Measurements from ENCODE around the gene KRT35.

Gene KRT35

DNA sequence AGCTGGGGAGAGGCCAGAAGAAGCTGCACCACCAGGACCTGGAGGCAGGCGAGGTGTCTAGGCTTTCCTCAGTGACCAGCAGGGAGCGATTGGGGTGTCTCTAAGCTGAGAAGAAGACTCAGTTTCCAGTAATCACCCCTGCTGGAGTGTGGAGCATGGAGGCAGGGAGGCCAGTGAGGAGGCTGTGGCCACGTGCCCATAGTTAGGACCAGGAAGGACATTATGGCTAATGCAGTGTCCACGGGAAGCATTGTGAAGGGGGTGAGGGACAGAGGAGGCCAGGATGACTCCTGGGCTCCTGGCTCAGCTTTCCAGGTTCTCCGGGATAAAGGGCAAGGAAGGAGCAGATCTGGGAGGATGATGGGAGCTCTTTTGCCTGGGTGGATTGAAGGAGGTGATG lies 18.8 kb upstream of the KRT35 start:
- no peaks in the 10 kb centered on the region for H3K36me3 ChIP-seq (ENCODE audit: control insufficient read depth, low read length)
- H3K4me3 ChIP-seq (ENCODE audit: low read length) = no peak overlapping the region
- no peaks in the 10 kb centered on the region for H4K20me1 ChIP-seq (ENCODE audit: control insufficient read depth, insufficient read depth, low read depth, low read length)
- no peaks in the 10 kb centered on the region for H3K27me3 ChIP-seq (ENCODE audit: control insufficient read depth, low read length)
- no peaks in the 10 kb centered on the region for H3K9me2 ChIP-seq (replicated peaks; ENCODE audit: control insufficient read depth, low read length)
- H3F3A ChIP-seq (ENCODE audit: control insufficient read depth, insufficient read depth) = no peaks in the 10 kb centered on the region
- no peaks in the 10 kb centered on the region for H3K9me3 ChIP-seq (ENCODE audit: control insufficient read depth, insufficient read depth, low read length)
- no peaks in the 10 kb centered on the region for H3K79me2 ChIP-seq (ENCODE audit: control insufficient read depth, low read length)
- H3K27ac ChIP-seq (ENCODE audit: low read depth, low read length) = no peak overlapping the region
- H3K4me2 ChIP-seq (ENCODE audit: low read length) = no peak overlapping the region
- TF ChIP-seq, protein P1, sequence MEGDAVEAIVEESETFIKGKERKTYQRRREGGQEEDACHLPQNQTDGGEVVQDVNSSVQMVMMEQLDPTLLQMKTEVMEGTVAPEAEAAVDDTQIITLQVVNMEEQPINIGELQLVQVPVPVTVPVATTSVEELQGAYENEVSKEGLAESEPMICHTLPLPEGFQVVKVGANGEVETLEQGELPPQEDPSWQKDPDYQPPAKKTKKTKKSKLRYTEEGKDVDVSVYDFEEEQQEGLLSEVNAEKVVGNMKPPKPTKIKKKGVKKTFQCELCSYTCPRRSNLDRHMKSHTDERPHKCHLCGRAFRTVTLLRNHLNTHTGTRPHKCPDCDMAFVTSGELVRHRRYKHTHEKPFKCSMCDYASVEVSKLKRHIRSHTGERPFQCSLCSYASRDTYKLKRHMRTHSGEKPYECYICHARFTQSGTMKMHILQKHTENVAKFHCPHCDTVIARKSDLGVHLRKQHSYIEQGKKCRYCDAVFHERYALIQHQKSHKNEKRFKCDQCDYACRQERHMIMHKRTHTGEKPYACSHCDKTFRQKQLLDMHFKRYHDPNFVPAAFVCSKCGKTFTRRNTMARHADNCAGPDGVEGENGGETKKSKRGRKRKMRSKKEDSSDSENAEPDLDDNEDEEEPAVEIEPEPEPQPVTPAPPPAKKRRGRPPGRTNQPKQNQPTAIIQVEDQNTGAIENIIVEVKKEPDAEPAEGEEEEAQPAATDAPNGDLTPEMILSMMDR (IDR thresholded peaks at IDR 0.05; ENCODE audit: low read depth, low read length, poor library complexity, severe bottlenecking) = no peak
- TF ChIP-seq EZH2phosphoT487 (IDR thresholded peaks at IDR 0.05; ENCODE audit: borderline replicate concordance, low read length) = no peak
- H3K4me1 ChIP-seq (ENCODE audit: control insufficient read depth, low read length) = peaks cover 10% of the 10 kb centered on the region

DNA sequence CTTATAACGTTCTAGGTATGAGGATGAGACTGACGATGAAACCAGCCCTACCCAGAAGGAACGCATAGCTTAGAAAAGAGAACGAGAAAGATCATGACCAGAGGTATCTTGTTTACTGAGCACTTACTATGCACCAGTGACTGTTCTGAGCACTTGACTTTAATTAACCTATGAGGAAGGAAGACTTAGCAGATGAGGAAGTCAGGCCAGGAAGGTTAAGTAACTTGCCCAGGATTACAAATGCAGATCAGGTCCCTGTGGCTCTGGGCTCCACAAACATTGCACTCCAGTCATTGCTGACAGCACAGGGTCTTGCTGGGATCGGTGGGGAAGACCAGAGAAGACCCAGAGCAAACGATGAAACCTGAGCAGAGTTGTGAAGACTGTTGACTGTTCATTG lies 17.3 kb upstream of the KRT35 start:
- no peaks in the 10 kb centered on the region for H3K9me3 ChIP-seq (ENCODE audit: control insufficient read depth, insufficient read depth, low read length)
- no peaks in the 10 kb centered on the region for H3K27me3 ChIP-seq (ENCODE audit: control insufficient read depth, low read length)
- H3K79me2 ChIP-seq (ENCODE audit: control insufficient read depth, low read length) = no peaks in the 10 kb centered on the region
- no peaks in the 10 kb centered on the region for H3F3A ChIP-seq (ENCODE audit: control insufficient read depth, insufficient read depth)
- H3K36me3 ChIP-seq (ENCODE audit: control insufficient read depth, low read length) = no peaks in the 10 kb centered on the region
- no peak overlapping the region for H3K27ac ChIP-seq (ENCODE audit: low read depth, low read length)
- no peaks in the 10 kb centered on the region for H3K9me2 ChIP-seq (replicated peaks; ENCODE audit: control insufficient read depth, low read length)
- TF ChIP-seq EZH2phosphoT487 (IDR thresholded peaks at IDR 0.05; ENCODE audit: borderline replicate concordance, low read length) = no peak
- TF ChIP-seq, protein P1 (IDR thresholded peaks at IDR 0.05; ENCODE audit: low read depth, low read length, poor library complexity, severe bottlenecking) = no peak
- no peaks in the 10 kb centered on the region for H4K20me1 ChIP-seq (ENCODE audit: control insufficient read depth, insufficient read depth, low read depth, low read length)
- H3K4me2 ChIP-seq (ENCODE audit: low read length) = no peak overlapping the region
- H3K4me1 ChIP-seq (ENCODE audit: control insufficient read depth, low read length) = peaks cover 10% of the 10 kb centered on the region
- H3K4me3 ChIP-seq (ENCODE audit: low read length) = no peak overlapping the region

DNA sequence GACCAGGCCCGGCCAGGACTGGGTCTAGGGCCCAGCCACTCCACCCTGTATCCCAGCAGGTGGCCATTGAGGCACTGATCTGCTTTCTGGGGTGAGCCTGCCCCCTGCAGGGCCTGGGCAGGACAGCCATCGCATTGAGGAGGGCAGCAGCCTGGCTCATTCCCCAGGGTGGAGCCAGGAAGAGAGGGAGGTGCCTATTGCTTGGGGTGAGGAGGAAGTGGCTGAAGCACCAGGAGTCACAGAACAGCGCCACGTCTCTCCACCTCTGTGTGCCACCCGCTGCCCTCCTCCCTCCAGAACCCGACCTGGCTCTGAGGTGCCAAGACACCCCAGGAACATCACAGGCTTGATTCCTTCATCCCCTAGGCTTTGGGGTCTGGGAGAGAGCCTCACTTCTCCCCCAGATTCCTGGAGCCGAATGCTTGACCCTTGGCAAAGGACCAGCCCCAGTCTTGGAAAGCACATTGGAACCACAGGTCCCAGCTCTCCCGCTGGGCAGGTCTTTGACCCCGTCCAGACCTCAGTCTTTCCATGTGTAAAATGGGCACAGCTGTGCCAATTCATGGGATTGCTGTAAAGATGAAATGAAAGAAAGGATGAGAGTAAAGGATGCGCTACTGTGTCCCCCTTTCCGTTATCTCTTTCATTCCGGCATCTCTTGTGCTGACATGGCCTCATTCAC lies 16.0 kb upstream of the KRT35 start:
- no peak for TF ChIP-seq EZH2phosphoT487 (IDR thresholded peaks at IDR 0.05; ENCODE audit: borderline replicate concordance, low read length)
- TF ChIP-seq, protein P1 (IDR thresholded peaks at IDR 0.05; ENCODE audit: low read depth, low read length, poor library complexity, severe bottlenecking) = peak; percentile 79
- Histone ChIP-seq H3K4me2 (ENCODE audit: low read length) (peak overlapping the region; percentile 47; the same call in 1 of the 2 replicates), H3K4me3 (ENCODE audit: low read length) (0 out of 2 replicates have a peak overlapping the region, but pooled peaks have one; percentile 14)

More for the DNA sequence above, 16.0 kb upstream of the KRT35 start:
- Histone ChIP-seq H3K27ac (ENCODE audit: low read depth, low read length) (no peak overlapping the region), H4K20me1 (ENCODE audit: control insufficient read depth, insufficient read depth, low read depth, low read length) (no peaks in the 10 kb centered on the region), H3F3A (ENCODE audit: control insufficient read depth, insufficient read depth) (no peaks in the 10 kb centered on the region), H3K4me1 (ENCODE audit: control insufficient read depth, low read length) (peaks cover 10% of the 10 kb centered on the region), H3K9me2 (replicated peaks; ENCODE audit: control insufficient read depth, low read length) (no peaks in the 10 kb centered on the region), H3K27me3 (ENCODE audit: control insufficient read depth, low read length) (no peaks in the 10 kb centered on the region), H3K79me2 (ENCODE audit: control insufficient read depth, low read length) (no peaks in the 10 kb centered on the region), H3K36me3 (ENCODE audit: control insufficient read depth, low read length) (no peaks in the 10 kb centered on the region), H3K9me3 (ENCODE audit: control insufficient read depth, insufficient read depth, low read length) (no peaks in the 10 kb centered on the region)

Measured in DOHH2 (cell line).